Ovary (tissue), 9 donors: Measurements from ENCODE around the gene PCDH18. TPM values are rescaled to one million over a fixed set of nuclear protein-coding genes. Genes with fewer than 3 reads are reported as not detected.

ENCODE experiments used
- DNase-seq, 5 donors: peaks; one replicate each; pipeline ENCODE4 v3.0.0-alpha.2; 2019 to 2020
- H3K27ac ChIP-seq, 2 donors: fragments of 200-600 bp; one replicate each; pipeline versions ENCODE4 v1.5.1 to v1.8.0; 2019 to 2022
- H3K27me3 ChIP-seq: fragments of 200-600 bp; one replicate; pipeline ENCODE4 v1.8.0; 2022
- H3K36me3 ChIP-seq: fragments of 200-600 bp; sonication (generic); one replicate; pipeline ENCODE4 v1.5.1; 2019
- H3K4me1 ChIP-seq: one replicate; pipeline ENCODE4 v1.8.1; 2013; ENCODE audit warnings: mild to moderate bottlenecking, moderate library complexity; ENCODE audit not compliant: insufficient read depth
- H3K4me3 ChIP-seq: fragments of 200-600 bp; sonication (generic); one replicate; pipeline ENCODE4 v1.5.1; 2017
- H3K9me3 ChIP-seq, 2 donors: fragments of 200-600 bp in 1 of 2; sonication (generic) in 1 of 2; one replicate each; pipeline versions ENCODE4 v1.5.1 to v1.8.1; 2013 to 2019; ENCODE audit warnings: mild to moderate bottlenecking in 1 of 2, moderate library complexity in 1 of 2
- EP300 ChIP-seq: sonication (generic); formaldehyde crosslinking; IDR thresholded peaks from one replicate; pipeline ENCODE4 v1.6.1; 2017; ENCODE audit warnings: antibody characterized with exemption
- POLR2A ChIP-seq: fragments of 450-650 bp; IDR thresholded peaks from one replicate; pipeline ENCODE4 v1.6.1; 2017; ENCODE audit warnings: antibody characterized with exemption, mild to moderate bottlenecking, moderate library complexity
- WGBS, 3 donors: extraction: QIAGEN DNeasy Blood & Tissue Kit in 1 of 3; methylation state at CpG; one replicate each; pipeline versions ENCODE4 v1.1.5 to v1.1.7; 2013 to 2017; 5-methylcytosine and 5-hydroxymethylcytosine counted together
- intact Hi-C, 4 donors: fragments of 100-400 bp; cut with DNase I; formaldehyde crosslinking; loops; one replicate each; pipeline versions ENCODE4 v1.11.0 to v1.15.1; 2022 to 2023
- polyA plus RNA-seq, 2 donors: library from polyadenylated mRNA; stranded (reverse); fragments of 200-250 nt in 1 of 2; fragments of 350-450 nt in 1 of 2; fragmentation: Illumina TruSeq in 1 of 2; extraction: RNeasy Lipid Tissue Mini Kit (QIAGEN cat#74804) in 1 of 2; gene quantifications; one replicate each; pipeline ENCODE4 v1.2.3, GENCODE V29; 2013 to 2014
- total RNA-seq, 7 donors: library from RNA; depleted of rRNA in 2 of 7; stranded (reverse); fragments of >200 nt in 2 of 7; fragmentation: NEBNext Ultra II Directional in 3 of 7; extraction: Animal tissue kit (Norgen Biotek cat#: 25700) in 3 of 7; gene quantifications; one replicate each; pipeline versions ENCODE4 v1.1.0 to v1.2.4, GENCODE V29; 2016 to 2023
- TF ChIP-seq, protein P1 (sequence below), 3 donors: fragments of 450-650 bp in 2 of 3; fragments of 200-600 bp in 1 of 3; IDR thresholded peaks; one replicate each; pipeline versions ENCODE4 v1.5.1 to v1.8.0; 2016 to 2022; ENCODE audit warnings: antibody characterized with exemption in 3 of 3, mild to moderate bottlenecking in 1 of 3
- donor health status: DM: no; HTN: no; CAD: no; lungs with moderate emphysema.
- donor health status: DM: no; HTN: no; CAD: no.
- donor health status: Bipolar disorder and iron deficiency.
- donor health status: DM: yes; HTN: yes; CAD: no.
- donor health status: DM: no; HTN: no; CAD: no.
- donor health status: DM: yes; HTN: yes; CAD: no.

PCDH18 gene
- total and polyA plus RNA-seq, 9 donors: 14.1 to 48.4 (median 15.7) TPM

GRCh38 chr4:137528673-137529072, 3.6 kb downstream of the PCDH18 start:
- no peaks in the 10 kb centered on the region for H3K27me3 ChIP-seq
- no peaks in the 10 kb centered on the region for H3K9me3 ChIP-seq
- peaks cover 2% of the 10 kb centered on the region for H3K4me1 ChIP-seq
- H3K27ac ChIP-seq: no peak overlapping the region
- peak overlapping the region; percentile 58 for H3K4me3 ChIP-seq
- H3K36me3 ChIP-seq: no peaks in the 10 kb centered on the region
- intact Hi-C loops: no loop called here
- TF ChIP-seq, protein P1, sequence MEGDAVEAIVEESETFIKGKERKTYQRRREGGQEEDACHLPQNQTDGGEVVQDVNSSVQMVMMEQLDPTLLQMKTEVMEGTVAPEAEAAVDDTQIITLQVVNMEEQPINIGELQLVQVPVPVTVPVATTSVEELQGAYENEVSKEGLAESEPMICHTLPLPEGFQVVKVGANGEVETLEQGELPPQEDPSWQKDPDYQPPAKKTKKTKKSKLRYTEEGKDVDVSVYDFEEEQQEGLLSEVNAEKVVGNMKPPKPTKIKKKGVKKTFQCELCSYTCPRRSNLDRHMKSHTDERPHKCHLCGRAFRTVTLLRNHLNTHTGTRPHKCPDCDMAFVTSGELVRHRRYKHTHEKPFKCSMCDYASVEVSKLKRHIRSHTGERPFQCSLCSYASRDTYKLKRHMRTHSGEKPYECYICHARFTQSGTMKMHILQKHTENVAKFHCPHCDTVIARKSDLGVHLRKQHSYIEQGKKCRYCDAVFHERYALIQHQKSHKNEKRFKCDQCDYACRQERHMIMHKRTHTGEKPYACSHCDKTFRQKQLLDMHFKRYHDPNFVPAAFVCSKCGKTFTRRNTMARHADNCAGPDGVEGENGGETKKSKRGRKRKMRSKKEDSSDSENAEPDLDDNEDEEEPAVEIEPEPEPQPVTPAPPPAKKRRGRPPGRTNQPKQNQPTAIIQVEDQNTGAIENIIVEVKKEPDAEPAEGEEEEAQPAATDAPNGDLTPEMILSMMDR (IDR thresholded peaks at IDR 0.05): no peak
- TF ChIP-seq POLR2A: no peak
- no peak for TF ChIP-seq EP300
- DNase-seq: no peak
- 6 to 12% (median 10%) methylated on average over 4 of the region's 4 CpGs for WGBS, 3 donors

DNA sequence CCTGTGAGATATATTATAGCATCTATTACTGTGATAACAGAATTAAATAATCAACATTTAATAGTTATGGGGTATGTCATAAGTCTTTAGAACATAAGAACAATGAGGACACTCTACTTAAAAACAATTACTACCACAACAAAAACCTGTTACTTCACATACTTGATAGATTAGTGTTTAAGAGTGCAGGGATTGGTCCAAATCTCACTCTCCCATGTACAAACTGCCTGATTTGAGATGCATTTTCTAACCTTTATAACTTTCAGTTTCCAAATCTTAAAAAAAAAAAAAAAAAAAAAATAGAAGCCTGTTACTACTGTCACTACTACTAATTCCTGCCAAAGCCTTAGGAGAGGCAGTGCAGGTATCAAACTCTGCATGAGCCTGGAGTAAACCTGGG, 5.6 kb downstream of the PCDH18 start:
- Histone ChIP-seq H3K4me1 (peaks cover 2% of the 10 kb centered on the region), H3K36me3 (no peaks in the 10 kb centered on the region)
- intact Hi-C loops: no loop called here

GRCh38 chr4:137524725-137525369, 7.4 kb downstream of the PCDH18 start:
- WGBS, 3 donors: 40 to 59% (median 54%) methylated on average over 4 of the region's 4 CpGs
- no peak for DNase-seq
- Histone ChIP-seq H3K27ac (no peak overlapping the region), H3K4me3 (no peak overlapping the region), H3K4me1 (peaks cover 2% of the 10 kb centered on the region), H3K27me3 (no peaks in the 10 kb centered on the region), H3K36me3 (no peaks in the 10 kb centered on the region), H3K9me3 (no peaks in the 10 kb centered on the region)
- intact Hi-C loops: no loop called here
- TF ChIP-seq POLR2A: no peak
- TF ChIP-seq, protein P1 (IDR thresholded peaks at IDR 0.05): no peak
- TF ChIP-seq EP300: no peak

More for the DNA sequence above, 5.6 kb downstream of the PCDH18 start:
- Histone ChIP-seq H3K4me3 (peak overlapping the region; percentile 4), H3K9me3 (no peaks in the 10 kb centered on the region), H3K27ac (no peak overlapping the region), H3K27me3 (no peaks in the 10 kb centered on the region)
- TF ChIP-seq POLR2A: no peak
- TF ChIP-seq EP300: no peak
- TF ChIP-seq, protein P1 (IDR thresholded peaks at IDR 0.05): no peak
- DNase-seq: no peak

- Histone ChIP-seq H3K27me3 (no peaks in the 10 kb centered on the region), H3K27ac (no peak overlapping the region), H3K36me3 (no peaks in the 10 kb centered on the region), H3K4me1 (peaks cover 2% of the 10 kb centered on the region), H3K9me3 (no peaks in the 10 kb centered on the region), H3K4me3 (no peak overlapping the region)
- TF ChIP-seq EP300 (no peak), POLR2A (no peak)
- TF ChIP-seq, protein P1 (IDR thresholded peaks at IDR 0.05): no peak
- intact Hi-C loops: no loop called here
- no peak for DNase-seq
- WGBS, 3 donors: 75 to 91% (median 86%) methylated on average over 1 of the region's 1 CpG
These were observed 9.0 kb downstream of the PCDH18 start for GRCh38 chr4:137523329-137523728.
